OCI-M2 (cell line): Measurements from ENCODE around the gene OR2A1.
"Not testable (repeated sequence)": the region's sequence is repeated elsewhere in the genome, so short reads cannot be mapped to it uniquely, and the experiment has no call there.

ENCODE experiments used
- DNase-seq: peaks from one replicate; lab custom pipeline; 2025; ENCODE audit not compliant: unreplicated experiment; lab: John Stamatoyannopoulos, UW

The OR2A1 gene

DNA sequence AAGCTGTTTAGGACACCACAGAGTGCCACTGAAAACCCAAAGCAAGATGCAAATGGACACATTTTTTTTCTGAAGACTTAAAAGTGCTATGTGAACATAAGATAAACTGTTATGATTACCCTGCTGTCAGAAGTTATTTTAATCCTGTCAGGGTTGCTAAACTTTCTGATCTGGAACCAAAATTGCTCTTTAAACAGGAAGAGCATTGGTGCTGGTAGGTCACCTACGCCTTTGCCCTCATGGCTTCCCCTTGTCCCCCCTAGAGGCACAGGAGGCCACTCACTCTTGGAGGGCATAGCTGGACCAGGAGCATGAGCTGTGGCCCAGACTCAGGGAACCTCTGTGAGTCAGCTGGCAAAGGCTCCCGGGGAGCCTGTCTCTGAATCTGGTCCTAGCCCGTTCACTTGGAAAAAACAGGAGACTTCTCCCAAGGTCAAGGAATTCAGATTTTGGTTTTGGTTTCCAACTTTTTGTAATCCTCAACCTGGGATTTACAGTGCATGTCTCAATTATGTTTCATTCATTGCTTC, 9.5 kb downstream of the OR2A1 start:
- not testable (repeated sequence) for DNase-seq

DNA sequence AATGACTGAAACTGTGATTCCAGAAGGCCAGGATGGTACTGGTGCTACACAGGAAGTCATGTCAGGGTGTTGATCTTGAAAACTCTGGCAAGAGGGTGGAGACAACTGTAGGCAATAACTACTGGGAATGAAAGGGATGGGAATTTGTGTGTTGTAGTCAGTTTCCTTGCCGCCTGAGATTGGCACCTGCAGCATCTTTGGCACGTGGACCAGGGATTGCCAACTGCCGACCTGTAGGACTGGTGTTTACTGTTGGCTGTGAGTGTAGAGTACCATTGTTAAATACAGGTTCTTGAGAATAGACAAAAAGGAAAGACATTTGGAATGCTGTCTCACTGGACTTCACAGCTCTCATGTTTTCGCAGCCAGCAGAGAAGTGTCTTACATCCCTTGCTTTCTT, 11.1 kb downstream of the OR2A1 start:
- not testable (repeated sequence) for DNase-seq

DNA sequence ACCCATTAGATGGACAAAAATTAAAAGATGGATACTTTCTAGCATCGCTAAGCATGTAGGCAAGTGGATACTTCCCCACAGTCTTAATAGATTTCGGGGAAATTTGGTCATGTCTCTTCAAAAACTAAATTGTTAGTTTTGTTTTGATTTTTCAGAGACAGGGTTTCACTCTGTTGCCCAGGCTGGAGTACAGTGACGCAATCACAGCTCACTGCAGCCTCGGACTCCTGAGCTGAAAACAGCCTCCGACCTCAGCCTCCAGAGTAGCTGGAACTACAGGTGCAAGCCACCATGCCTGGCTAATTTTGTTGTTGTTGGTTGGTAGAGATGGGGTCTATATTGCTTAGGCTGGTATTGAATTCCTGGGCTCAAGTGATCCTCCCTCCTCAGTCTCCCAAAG, 13.6 kb downstream of the OR2A1 start:
- DNase-seq = not testable (repeated sequence)

DNA sequence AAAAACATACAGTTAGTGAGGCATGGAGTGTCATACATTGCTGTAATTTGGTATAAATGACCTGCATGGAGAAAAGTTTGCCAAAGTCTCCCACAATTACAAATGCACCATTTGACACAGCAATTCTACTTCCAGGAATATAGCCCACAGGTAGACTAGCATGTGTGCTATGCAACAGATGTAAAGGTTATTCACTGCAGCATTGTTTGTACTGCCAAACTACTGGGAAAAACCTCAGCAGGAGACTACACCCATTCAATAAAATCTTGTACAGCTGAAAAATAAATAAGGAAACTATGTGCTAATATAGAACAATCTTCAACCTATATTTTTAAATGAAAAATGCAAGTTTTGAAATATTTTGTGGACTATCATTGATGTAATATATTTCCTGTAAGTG, 17.8 kb downstream of the OR2A1 start:
- not testable (repeated sequence) for DNase-seq

DNA sequence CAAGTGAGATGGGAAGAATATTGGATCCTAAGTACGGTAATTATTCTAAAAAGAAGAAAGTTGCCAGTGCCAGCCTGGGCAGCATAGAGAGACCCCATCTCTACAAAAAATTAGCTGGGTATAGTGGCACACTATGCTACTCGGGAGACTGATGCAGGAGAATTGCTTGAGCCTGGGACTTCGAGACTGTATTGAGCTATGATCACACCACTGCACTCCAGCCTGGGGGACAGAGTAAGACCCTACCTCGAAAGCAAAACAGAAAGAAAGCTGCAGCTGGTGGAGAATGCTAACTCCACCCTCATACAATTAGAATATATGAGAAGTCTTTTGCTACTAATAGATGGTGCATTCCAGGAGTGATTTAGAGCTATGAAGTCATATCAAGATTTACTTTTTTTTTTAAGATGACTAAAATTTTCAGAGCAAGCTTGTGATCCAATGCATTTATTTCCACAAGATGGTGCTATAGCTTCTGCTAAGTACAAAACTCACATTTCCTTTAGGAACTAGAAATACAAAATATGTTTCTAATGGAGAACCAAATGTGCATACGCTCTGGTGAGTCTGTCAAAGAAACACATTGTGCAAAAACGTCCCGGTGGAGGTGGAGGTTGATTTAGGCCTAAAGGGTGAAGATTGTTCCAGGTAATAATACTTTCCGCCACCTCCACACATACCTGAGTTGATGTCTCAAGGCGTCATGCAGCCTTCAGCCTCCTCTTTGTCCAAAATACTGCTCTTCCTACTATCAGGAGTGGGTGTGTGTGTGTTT, 19.2 kb downstream of the OR2A1 start:
- DNase-seq = not testable (repeated sequence)

DNA sequence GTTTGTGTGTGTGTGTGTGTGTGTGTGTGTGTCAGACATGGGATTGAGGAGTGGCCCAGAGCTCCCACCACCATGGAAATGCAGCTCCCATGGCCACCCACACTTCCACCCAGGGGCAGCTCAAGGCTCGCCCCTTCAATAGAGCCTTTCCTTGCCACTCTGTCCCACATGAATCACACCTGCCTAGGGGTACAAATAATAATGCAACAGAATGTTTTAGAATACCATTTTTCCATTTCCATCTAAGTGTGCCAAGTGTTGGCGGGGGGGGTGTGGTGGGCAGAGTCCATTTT, 19.7 kb downstream of the OR2A1 start:
- not testable (repeated sequence) for DNase-seq

DNA sequence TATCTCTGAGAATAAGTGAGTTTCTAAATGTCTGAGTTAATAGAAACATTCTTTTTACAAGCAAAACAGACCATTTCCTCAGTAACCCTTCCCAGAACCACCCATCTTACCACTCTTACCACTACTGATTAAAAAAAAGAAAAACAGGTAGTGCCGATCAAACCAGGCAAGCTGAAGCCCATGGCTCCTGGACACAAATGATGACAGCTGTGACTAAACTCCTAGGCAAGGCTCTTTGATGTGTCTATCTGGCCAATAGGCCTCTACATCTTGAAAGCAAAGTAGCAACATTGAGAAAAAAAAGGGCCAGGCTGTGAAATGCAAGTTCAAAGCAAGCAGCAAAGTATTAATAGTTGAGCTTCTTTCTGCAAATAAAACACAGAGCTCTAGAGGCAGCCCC, 36.4 kb downstream of the OR2A1 start:
- DNase-seq = not testable (repeated sequence)

DNA sequence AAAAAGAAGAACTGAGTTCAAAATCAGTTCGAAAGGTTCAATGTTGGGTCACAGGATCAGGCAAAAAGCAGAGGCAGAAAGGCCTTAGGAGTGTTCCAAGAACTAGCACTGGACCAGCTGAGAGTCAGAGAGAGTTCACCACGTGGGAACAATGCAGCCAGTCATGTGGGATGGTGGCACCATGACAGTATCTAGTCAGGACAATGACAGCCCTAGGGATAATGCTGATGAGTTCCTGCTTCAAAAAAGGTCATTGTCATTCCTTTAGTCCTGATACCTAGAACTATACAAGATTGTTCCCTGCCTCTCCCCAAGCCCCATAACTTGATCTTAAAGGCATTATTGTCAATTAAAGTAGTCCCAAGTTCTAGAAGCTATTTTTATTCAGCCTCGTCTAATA, 39.4 kb downstream of the OR2A1 start:
- not testable (repeated sequence) for DNase-seq

DNA sequence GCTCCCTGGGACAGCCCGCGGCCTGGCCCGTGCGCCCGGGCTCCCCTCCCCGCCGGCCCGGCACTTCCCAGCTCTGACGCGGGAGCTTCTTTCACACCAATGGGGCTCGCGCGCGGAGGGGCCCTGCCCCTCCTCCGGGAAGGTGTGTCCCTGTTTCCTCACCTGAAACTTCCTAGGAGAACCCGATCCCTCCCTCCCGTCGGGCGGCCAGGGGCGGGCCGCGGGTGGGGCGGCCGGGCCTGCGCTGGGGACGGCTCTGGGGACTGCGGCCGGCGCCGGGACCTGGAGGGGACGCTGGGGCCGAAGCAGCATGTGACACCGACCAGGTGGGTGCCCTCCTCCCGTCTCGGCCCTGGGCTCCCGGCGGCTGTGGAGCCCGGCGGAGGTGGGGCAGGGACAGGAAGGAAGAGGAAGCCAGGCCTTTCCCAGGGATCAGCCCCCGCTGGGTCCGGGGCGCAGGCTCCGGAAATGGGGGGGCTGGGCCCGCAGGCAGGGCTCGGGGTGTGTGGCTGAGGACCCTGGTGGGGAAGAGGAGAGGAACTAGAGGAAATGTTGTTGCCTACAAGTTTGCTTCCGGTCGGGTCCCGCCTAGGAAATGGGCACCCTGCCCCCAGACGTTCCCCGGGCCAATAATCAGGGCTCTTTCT, 43.1 kb downstream of the OR2A1 start, which contains the start of gene ARHGEF5:
TSS of gene ARHGEF5 (plus strand) at position 227 of the 647 bp plus-strand sequence. CDS start 7,268 bp downstream, outside the sequence.
- not testable (repeated sequence) for DNase-seq

DNA sequence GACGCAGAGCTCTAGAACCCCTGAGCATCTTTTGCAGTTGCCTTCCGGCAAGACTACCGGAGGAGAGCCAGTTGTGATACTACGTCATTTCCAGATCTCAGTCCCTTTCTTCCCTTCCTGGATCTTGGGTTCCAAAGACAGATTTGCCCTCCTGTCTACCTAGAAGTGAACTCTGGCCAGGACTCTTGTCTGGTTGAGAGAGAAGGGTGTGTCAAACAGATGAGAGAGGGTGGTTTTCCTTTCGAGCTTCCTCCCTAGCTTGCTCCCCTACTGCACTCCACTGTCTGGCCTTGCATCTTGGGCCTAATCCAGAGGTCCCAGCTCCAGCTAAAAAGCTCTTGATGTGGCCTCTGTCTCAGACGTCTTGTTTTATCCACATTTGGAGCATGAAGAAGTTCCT, 44.0 kb downstream of the OR2A1 start:
- not testable (repeated sequence) for DNase-seq

DNA sequence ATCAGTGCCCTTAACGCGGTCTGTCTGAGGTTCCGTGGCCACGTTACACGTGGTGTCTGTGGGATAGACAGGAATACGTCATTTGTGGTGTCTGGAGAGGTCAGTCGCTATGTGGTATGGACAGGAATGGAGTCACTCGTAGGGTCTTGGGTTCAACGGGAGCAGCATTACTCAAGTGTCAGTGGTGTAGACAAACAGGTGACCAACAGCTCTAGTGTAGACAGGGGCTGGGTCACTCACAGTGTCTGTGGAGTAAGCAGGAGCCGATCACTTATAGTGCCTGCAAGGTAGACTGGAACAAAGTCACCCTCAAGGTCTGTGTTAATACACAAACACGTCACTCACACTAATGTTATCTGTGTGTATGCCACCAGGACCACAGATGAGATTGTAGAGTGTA, 44.6 kb downstream of the OR2A1 start:
- not testable (repeated sequence) for DNase-seq

DNA sequence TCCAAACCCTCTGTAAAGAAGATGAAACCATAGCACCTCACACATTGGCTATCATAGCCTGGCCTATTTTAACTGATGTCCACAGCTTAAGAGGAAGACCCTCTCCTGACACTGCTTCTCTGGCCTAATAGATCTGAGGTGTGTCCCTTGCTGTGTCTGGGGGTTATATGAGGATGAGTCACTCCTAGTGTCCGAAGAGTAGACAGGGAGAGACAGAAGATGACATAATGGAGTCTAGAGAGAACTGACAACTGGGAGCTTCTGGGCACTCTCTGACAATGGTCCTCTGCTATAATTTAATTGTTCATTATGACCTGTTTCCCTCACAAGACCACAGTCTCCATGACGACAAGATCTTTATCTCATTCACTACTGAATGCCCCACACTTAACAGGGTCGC, 49.8 kb downstream of the OR2A1 start:
- not testable (repeated sequence) for DNase-seq

DNA sequence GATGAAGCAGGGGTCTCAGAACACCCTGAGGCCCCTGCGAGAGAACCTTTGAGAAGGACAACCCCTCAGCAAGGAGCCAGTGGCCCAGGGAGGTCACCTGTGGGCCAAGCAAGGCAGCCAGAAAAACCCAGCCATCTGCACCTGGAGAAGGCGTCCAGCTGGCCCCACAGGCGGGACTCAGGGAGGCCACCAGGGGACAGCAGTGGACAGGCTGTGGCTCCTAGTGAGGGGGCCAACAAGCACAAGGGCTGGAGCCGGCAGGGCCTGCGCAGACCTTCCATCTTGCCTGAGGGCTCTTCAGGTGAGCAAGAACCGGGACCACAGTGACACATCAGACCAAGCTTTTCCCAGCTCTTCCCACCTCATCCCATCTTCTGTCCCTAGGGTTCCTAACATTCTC, 53.3 kb downstream of the OR2A1 start:
- not testable (repeated sequence) for DNase-seq

DNA sequence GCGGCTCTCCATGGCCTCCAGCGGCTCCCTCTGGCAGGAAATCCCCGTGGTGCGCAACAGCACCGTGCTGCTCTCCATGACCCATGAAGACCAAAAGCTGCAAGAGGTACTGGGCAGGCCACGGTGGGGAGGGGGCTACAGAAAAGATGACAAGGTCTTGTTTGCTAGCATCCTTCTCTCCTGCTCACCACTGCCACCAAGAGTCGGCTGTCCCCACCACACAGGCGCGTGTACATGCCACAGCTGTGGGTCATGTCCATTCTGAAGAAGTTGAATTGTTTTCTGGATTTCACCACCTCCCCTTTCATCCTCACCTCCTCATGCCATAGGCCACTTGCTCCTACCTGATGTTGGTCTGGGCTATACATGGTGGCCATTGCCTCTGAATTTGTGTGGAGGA, 55.0 kb downstream of the OR2A1 start:
- not testable (repeated sequence) for DNase-seq

DNA sequence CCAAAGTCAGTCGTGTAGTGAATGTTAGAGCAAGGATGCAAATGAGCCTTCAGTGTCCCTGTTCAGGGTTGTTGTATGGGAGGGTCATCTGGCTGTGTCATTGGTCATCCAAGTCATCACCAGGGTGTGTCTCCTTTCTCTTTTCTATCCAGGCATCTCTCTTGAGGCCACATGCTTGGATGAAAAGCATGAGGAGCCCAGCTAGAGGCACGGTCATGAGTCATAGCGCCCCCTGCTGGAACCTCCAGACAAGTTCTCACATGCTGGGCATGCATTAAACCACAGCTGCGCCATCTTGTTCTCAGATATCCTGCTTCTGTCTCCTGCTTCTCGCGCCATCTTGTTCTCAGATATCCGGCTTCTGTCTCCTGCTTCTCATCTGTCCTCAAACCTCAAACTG, 57.0 kb downstream of the OR2A1 start:
- DNase-seq = not testable (repeated sequence)
